Measurements from ENCODE around the gene SLC43A1.

SLC43A1 gene

GRCh38 chr11:57493507-57494503, 21.7 kb downstream of the SLC43A1 start:
- DNase-seq (ENCODE audit: insufficient read length) (peak; percentile 72), FAIRE-seq (peak; percentile 79)

DNA sequence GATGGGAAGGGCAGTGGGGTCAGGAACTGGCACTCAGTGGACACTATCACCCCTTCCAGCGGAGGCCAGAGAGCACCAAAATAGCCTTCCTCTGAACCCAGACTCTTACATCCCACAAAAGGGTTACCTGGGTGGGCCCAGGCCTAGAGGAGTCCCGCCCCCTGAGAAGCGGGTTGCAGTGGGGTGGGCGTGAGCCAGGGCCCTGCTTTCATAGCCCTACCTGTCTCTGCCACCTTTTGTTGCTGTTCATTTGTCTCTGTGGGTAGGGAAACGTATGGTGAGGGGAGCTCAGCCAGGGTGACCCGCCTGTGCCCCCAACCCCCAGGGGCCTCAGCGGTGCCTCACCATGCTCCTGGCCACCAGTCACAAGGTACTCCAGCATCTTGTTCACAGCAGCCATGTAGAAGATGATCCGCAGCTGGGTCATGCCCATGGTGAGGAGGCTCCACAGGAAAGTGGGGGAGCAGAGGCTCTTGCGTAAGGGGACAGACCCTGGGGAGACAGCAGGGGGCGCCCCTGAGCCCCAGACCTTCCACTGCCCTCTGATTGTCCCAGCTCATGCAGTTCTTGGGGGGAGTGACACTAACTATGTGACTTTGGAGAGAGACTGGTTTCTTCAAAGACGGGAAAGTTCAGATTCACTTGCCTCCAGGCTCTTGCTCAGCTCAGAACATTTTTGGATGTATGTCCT, 24.0 kb downstream of the SLC43A1 start:
- TF ChIP-seq TAF1 (IDR thresholded peaks at IDR 0.05; ENCODE audit: borderline replicate concordance, low read depth, low read length) (no peak), POLR2A (IDR thresholded peaks at IDR 0.05; ENCODE audit: low read depth, low read length) (no peak), POLR2AphosphoS5 (IDR thresholded peaks at IDR 0.05; ENCODE audit: low read depth, low read length) (no peak)
- peak; percentile 50 for DNase-seq (ENCODE audit: insufficient read length)
- peak; percentile 36 for FAIRE-seq

More at GRCh38 chr11:57493507-57494503, 21.7 kb downstream of the SLC43A1 start:
- TF ChIP-seq POLR2A (IDR thresholded peaks at IDR 0.05; ENCODE audit: low read depth, low read length) (no peak), POLR2AphosphoS5 (IDR thresholded peaks at IDR 0.05; ENCODE audit: low read depth, low read length) (no peak), TAF1 (IDR thresholded peaks at IDR 0.05; ENCODE audit: borderline replicate concordance, low read depth, low read length) (no peak)

GRCh38 chr11:57490456-57491248, 24.9 kb downstream of the SLC43A1 start:
- FAIRE-seq = no peak
- no peak for DNase-seq (ENCODE audit: insufficient read length)
- TF ChIP-seq TAF1 (IDR thresholded peaks at IDR 0.05; ENCODE audit: borderline replicate concordance, low read depth, low read length) (no peak), POLR2AphosphoS5 (IDR thresholded peaks at IDR 0.05; ENCODE audit: low read depth, low read length) (no peak), POLR2A (IDR thresholded peaks at IDR 0.05; ENCODE audit: low read depth, low read length) (no peak)

- FAIRE-seq = no peak
- DNase-seq (ENCODE audit: insufficient read length) = no peak
- TF ChIP-seq TAF1 (IDR thresholded peaks at IDR 0.05; ENCODE audit: borderline replicate concordance, low read depth, low read length) = no peak
- TF ChIP-seq POLR2A (IDR thresholded peaks at IDR 0.05; ENCODE audit: low read depth, low read length) = no peak
- no peak for TF ChIP-seq POLR2AphosphoS5 (IDR thresholded peaks at IDR 0.05; ENCODE audit: low read depth, low read length)
Measured at GRCh38 chr11:57487920-57488659, 27.4 kb downstream of the SLC43A1 start.

GRCh38 chr11:57487021-57487778, 28.3 kb downstream of the SLC43A1 start:
- DNase-seq (ENCODE audit: insufficient read length) (no peak), FAIRE-seq (no peak)
- no peak for TF ChIP-seq POLR2AphosphoS5 (IDR thresholded peaks at IDR 0.05; ENCODE audit: low read depth, low read length)

DNA sequence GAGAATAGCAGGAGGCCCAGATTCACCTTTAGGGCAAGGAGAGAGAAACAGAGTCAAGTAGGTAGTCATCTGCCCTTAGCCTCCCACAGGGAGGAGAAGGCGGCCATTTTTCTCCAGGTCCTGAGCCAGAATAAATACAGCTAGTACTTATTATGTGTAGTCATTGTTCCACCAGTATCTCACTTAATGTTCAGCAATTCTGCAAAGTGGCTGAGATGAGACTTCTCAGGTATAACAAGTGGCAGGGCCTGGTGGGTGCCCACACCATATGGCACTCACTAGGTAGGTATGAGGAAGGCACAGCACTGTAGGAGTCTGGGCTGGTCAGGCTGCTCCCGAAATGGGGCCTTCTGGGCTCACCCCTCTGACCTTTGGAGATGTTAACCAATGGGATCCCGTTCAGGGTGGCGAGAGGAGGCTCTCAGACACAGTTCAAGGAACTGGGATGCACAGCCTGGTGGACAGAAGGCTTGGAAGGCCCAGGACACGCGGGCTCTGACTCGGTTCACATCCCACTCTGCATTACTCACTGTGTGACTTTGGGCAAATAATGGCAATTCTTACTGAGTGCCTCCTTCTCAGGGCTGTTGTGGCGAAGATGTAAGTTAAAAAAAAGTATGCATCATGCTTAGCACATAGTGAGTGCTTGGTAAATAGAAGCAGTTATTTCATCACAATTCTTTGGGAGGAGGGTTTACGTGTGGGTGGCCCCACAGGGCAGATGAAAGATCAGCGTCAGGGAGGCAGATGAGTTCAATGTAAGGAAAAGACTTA, 30.1 kb downstream of the SLC43A1 start:
- TF ChIP-seq POLR2AphosphoS5 (IDR thresholded peaks at IDR 0.05; ENCODE audit: low read depth, low read length) (no peak), POLR2A (IDR thresholded peaks at IDR 0.05; ENCODE audit: low read depth, low read length) (no peak), TAF1 (IDR thresholded peaks at IDR 0.05; ENCODE audit: borderline replicate concordance, low read depth, low read length) (no peak)
- FAIRE-seq = no peak
- no peak for DNase-seq (ENCODE audit: insufficient read length)

DNA sequence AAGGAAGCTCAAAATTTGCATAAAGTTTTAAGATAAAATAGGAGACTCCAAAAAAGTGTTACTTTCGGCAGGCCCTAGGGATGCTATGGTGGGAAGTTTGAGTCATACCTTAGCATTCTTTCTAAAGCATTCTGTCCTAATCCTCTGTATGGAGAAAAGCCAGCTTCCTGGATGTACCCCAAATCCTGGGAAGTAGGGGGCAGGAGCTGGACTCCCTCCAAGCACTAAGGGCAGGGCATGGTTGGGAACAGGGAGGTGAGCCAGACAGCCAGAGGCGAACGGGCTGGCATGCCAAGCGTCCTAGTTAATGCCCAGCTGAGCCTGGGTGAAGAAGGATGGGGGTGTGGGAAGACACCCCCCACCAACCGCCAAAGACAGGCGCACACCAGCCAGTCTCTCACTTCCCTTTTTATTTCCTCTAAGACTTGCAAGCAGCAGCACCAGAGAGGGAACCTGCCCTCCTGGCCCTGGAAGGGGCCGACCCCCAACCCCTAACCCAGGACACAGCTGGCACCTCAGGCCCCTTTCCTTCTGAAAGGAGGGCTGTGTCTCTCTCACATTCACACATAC, 31.3 kb downstream of the SLC43A1 start:
- DNase-seq (ENCODE audit: insufficient read length) (peak; percentile 67), FAIRE-seq (peak; percentile 63)
- TF ChIP-seq TAF1 (IDR thresholded peaks at IDR 0.05; ENCODE audit: borderline replicate concordance, low read depth, low read length) (no peak), POLR2AphosphoS5 (IDR thresholded peaks at IDR 0.05; ENCODE audit: low read depth, low read length) (no peak), POLR2A (IDR thresholded peaks at IDR 0.05; ENCODE audit: low read depth, low read length) (no peak)

DNA sequence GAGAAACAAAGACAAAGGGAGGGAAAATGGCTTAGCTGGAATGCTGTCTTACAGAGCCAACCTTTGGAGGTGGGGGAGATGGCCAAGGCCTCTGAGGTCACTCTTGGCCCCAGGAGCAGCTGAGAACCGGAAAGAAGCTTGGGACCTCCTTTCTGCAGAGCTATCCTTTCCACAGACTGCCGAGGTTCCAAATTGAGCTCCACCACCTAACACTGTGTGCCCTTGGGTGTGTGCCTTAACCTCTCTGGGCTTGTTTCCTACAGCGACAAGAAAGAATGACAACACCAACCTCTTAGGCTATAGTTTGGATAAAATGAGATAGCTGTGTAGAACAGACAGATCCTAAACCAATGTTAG, 32.0 kb downstream of the SLC43A1 start:
- FAIRE-seq (peak; percentile 44), DNase-seq (ENCODE audit: insufficient read length) (no peak)
- TF ChIP-seq POLR2A (IDR thresholded peaks at IDR 0.05; ENCODE audit: low read depth, low read length) (no peak), POLR2AphosphoS5 (IDR thresholded peaks at IDR 0.05; ENCODE audit: low read depth, low read length) (no peak), TAF1 (IDR thresholded peaks at IDR 0.05; ENCODE audit: borderline replicate concordance, low read depth, low read length) (no peak)
